Keratinocyte (primary cell): ENCODE results near the gene FEN1.

ENCODE experiments used
- CTCF ChIP-seq, 3 experiments: IDR thresholded peaks in 1 of 3; conservative IDR thresholded peaks in 1 of 3; optimal IDR thresholded peaks in 1 of 3; 2 replicates in 2 of 3; 3 replicates in 1 of 3; pipeline versions ENCODE3 to v1.5.1; 2011; ENCODE audit warnings: low read length in 3 of 3, mild to moderate bottlenecking in 3 of 3, moderate library complexity in 2 of 3, control low read depth in 1 of 3, inconsistent platforms in 1 of 3; ENCODE audit not compliant: insufficient read depth in 2 of 3; ENCODE audit errors: extremely low read depth in 1 of 3
- EZH2 ChIP-seq: IDR thresholded peaks from one replicate; pipeline ENCODE4 v1.6.1; 2012; ENCODE audit warnings: inconsistent platforms, mild to moderate bottlenecking, low read length, moderate library complexity

GRCh38 chr11:61745781-61746441, 46.8 kb upstream of the FEN1 start:
- TF ChIP-seq CTCF (optimal IDR thresholded peaks at IDR 0.05 in 1 of 3, IDR thresholded peaks at IDR 0.05 in 1 of 3, conservative IDR thresholded peaks at IDR 0.05 in 1 of 3; ENCODE audit: extremely low read depth in 1 of 3, insufficient read depth in 2 of 3, low read length in 3 of 3), result no peak
- TF ChIP-seq EZH2, result no peak
